Urinary bladder (tissue), 4 donors: ENCODE results near the gene HSPA12B. TPM values are rescaled to one million over a fixed set of nuclear protein-coding genes. Genes with fewer than 3 reads are reported as not detected.

Experiments
- DNase-seq: peaks from one replicate; pipeline ENCODE4 v3.0.0-alpha.2; 2015; ENCODE audit errors: extremely low spot score
- H3K27ac ChIP-seq: one replicate; pipeline ENCODE4 v1.5.1; 2013; ENCODE audit warnings: low read depth, mild to moderate bottlenecking, moderate library complexity
- H3K36me3 ChIP-seq: one replicate; pipeline ENCODE4 v1.6.1; 2013; ENCODE audit warnings: mild to moderate bottlenecking, moderate library complexity; ENCODE audit not compliant: insufficient read depth
- H3K4me1 ChIP-seq: one replicate; pipeline ENCODE4 v1.6.1; 2013; ENCODE audit warnings: mild to moderate bottlenecking, moderate library complexity; ENCODE audit not compliant: insufficient read depth
- H3K4me3 ChIP-seq: one replicate; pipeline ENCODE4 v1.5.1; 2013; ENCODE audit warnings: low read depth, low read length
- WGBS: extraction: QIAGEN DNeasy Blood & Tissue Kit; methylation state at CpG from one replicate; pipeline ENCODE4 v1.1.7; 2013; 5-methylcytosine and 5-hydroxymethylcytosine counted together
- polyA plus RNA-seq: library from polyadenylated mRNA; stranded (reverse); fragments of 200-250 nt; gene quantifications from one replicate; pipeline ENCODE4 v1.2.3, GENCODE V29; 2013
- total RNA-seq: library from RNA; depleted of rRNA; stranded (reverse); fragments of >200 nt; gene quantifications from one replicate; pipeline ENCODE4 v1.2.3, GENCODE V29; 2014
- donor health status: healthy with polysubstance abuse.
- donor health status: healthy.

Gene HSPA12B
- total and polyA plus RNA-seq, 2 donors: 10.7 to 11.8 TPM

- H3K27ac ChIP-seq: no peak overlapping the region
- H3K36me3 ChIP-seq: no peaks in the 10 kb centered on the region
- whole genome bisulfite sequencing: 92% methylated on average over 15 of the region's 15 CpGs
- no peak overlapping the region for H3K4me3 ChIP-seq
- no peaks in the 10 kb centered on the region for H3K4me1 ChIP-seq
- no peak for DNase-seq
These were observed 35.5 kb upstream of the HSPA12B start for GRCh38 chr20:3696745-3697587.

- H3K36me3 ChIP-seq: no peaks in the 10 kb centered on the region
- WGBS: 70% methylated on average over 18 of the region's 18 CpGs
- DNase-seq: no peak
- H3K4me3 ChIP-seq: no peak overlapping the region
- no peaks in the 10 kb centered on the region for H3K4me1 ChIP-seq
- no peak overlapping the region for H3K27ac ChIP-seq
These were observed 34.7 kb upstream of the HSPA12B start for GRCh38 chr20:3697588-3698305.

- Histone ChIP-seq H3K27ac (no peak overlapping the region), H3K4me3 (no peak overlapping the region), H3K4me1 (no peaks in the 10 kb centered on the region), H3K36me3 (no peaks in the 10 kb centered on the region)
- WGBS: 57% methylated on average over 6 of the region's 6 CpGs
- no peak for DNase-seq
These were observed 33.9 kb upstream of the HSPA12B start for GRCh38 chr20:3698591-3699001.

- no peak for DNase-seq
- Histone ChIP-seq H3K36me3 (no peaks in the 10 kb centered on the region), H3K27ac (no peak overlapping the region), H3K4me1 (no peaks in the 10 kb centered on the region), H3K4me3 (no peak overlapping the region)
- 96% methylated on average over 16 of the region's 16 CpGs for WGBS
These were observed 33.4 kb upstream of the HSPA12B start for GRCh38 chr20:3699037-3699436.

- Histone ChIP-seq H3K36me3 (no peaks in the 10 kb centered on the region), H3K4me1 (no peaks in the 10 kb centered on the region), H3K27ac (no peak overlapping the region), H3K4me3 (no peak overlapping the region)
- DNase-seq: no peak
- 87% methylated on average over 13 of the region's 13 CpGs for WGBS
These were observed 31.2 kb upstream of the HSPA12B start for GRCh38 chr20:3701061-3701998.

- H3K36me3 ChIP-seq: no peaks in the 10 kb centered on the region
- 94% methylated on average over 11 of the region's 11 CpGs for WGBS
- no peak for DNase-seq
- H3K4me1 ChIP-seq: no peaks in the 10 kb centered on the region
- H3K27ac ChIP-seq: no peak overlapping the region
- H3K4me3 ChIP-seq: no peak overlapping the region
These were observed 29.7 kb upstream of the HSPA12B start for GRCh38 chr20:3702611-3703391.

GRCh38 chr20:3704087-3704486 lies 28.4 kb upstream of the HSPA12B start:
- Histone ChIP-seq H3K4me3 (no peak overlapping the region), H3K4me1 (no peaks in the 10 kb centered on the region), H3K27ac (no peak overlapping the region), H3K36me3 (no peaks in the 10 kb centered on the region)
- 77% methylated on average over 5 of the region's 5 CpGs for WGBS
- DNase-seq: no peak

GRCh38 chr20:3705491-3705969 lies 27.0 kb upstream of the HSPA12B start:
- WGBS: 78% methylated on average over 14 of the region's 14 CpGs
- no peak overlapping the region for H3K4me3 ChIP-seq
- H3K4me1 ChIP-seq: no peaks in the 10 kb centered on the region
- DNase-seq: no peak
- H3K36me3 ChIP-seq: no peaks in the 10 kb centered on the region
- no peak overlapping the region for H3K27ac ChIP-seq

- Histone ChIP-seq H3K36me3 (no peaks in the 10 kb centered on the region), H3K4me3 (no peak overlapping the region), H3K4me1 (no peaks in the 10 kb centered on the region), H3K27ac (no peak overlapping the region)
- DNase-seq: no peak
- WGBS: 95% methylated on average over 31 of the region's 31 CpGs
These were observed 26.3 kb upstream of the HSPA12B start for GRCh38 chr20:3705970-3706739.

- no peak overlapping the region for H3K4me3 ChIP-seq
- 79% methylated on average over 10 of the region's 10 CpGs for WGBS
These were observed 25.5 kb upstream of the HSPA12B start for GRCh38 chr20:3706774-3707507.

GRCh38 chr20:3707508-3707899 lies 25.0 kb upstream of the HSPA12B start:
- no peak overlapping the region for H3K4me3 ChIP-seq
- no peak overlapping the region for H3K27ac ChIP-seq
- DNase-seq: no peak
- no peaks in the 10 kb centered on the region for H3K4me1 ChIP-seq
- no peaks in the 10 kb centered on the region for H3K36me3 ChIP-seq
- WGBS: 95% methylated on average over 3 of the region's 3 CpGs

More at GRCh38 chr20:3706774-3707507, 25.5 kb upstream of the HSPA12B start:
- DNase-seq: no peak
- no peak overlapping the region for H3K27ac ChIP-seq
- no peaks in the 10 kb centered on the region for H3K36me3 ChIP-seq
- H3K4me1 ChIP-seq: no peaks in the 10 kb centered on the region
